Right ventricle myocardium superior (tissue), 1 donor: ENCODE data around the gene TRIM50. TPM values are rescaled to one million over a fixed set of nuclear protein-coding genes. Genes with fewer than 3 reads are reported as not detected.
"Not testable (repeated sequence)": the region's sequence is repeated elsewhere in the genome, so short reads cannot be mapped to it uniquely, and the experiment has no call there.

Experiments used
- ATAC-seq: fragments of 200-7000 bp; cut with Tn5 transposase; one replicate; pipeline ENCODE4 v1.9.1; 2020; ENCODE audit warnings: mild to moderate bottlenecking; ENCODE audit not compliant: poor library complexity
- DNase-seq: peaks from one replicate; pipeline ENCODE4 v3.0.0-alpha.2; 2020
- intact Hi-C: fragments of 100-400 bp; cut with DNase I; formaldehyde crosslinking; loops from one replicate; pipeline ENCODE4 v1.11.2; 2022
- total RNA-seq: library from RNA; stranded (reverse); fragmentation: NEBNext Ultra II Directional; extraction: Animal tissue kit (Norgen Biotek cat#: 25700); gene quantifications from one replicate; pipeline ENCODE4 v1.2.1, GENCODE V29; 2021
- donor health status: DM: no; HTN: yes; CAD: no; lungs with severe emphysema.

The TRIM50 gene
- total RNA-seq, 1 donor from 2014 or later: 0.51 TPM

- intact Hi-C loops, DNase-seq, ATAC-seq: not testable (repeated sequence)
Observed at GRCh38 chr7:73323434-73324080, 4.3 kb downstream of the TRIM50 start.

DNA sequence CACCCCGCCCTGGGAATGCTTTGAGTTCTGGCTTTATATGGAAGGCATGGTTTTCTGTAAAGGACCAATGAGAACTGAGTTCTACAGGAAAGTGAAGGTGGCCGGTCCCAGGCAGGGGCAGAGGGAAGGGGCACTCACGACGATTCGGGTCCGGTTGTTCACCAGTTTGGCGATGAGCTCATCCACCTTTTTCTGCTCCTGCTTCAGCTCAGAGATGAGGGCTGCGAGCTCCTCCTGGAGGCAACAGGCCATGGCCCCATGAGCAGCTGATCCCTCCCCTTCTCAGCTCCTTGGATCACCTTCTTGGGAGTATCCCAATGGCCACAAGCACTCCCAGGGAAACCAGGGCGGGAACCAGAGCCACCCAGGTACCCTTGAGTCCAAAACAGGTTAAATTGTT is 7.9 kb downstream of the TRIM50 start:
- ATAC-seq, DNase-seq, intact Hi-C loops: not testable (repeated sequence)

GRCh38 chr7:73319541-73319940 is 8.3 kb downstream of the TRIM50 start:
- DNase-seq, ATAC-seq, intact Hi-C loops: not testable (repeated sequence)

- DNase-seq, intact Hi-C loops, ATAC-seq: not testable (repeated sequence)
Observed at GRCh38 chr7:73318656-73319204, 9.2 kb downstream of the TRIM50 start.

GRCh38 chr7:73316521-73316920 is 11.4 kb downstream of the TRIM50 start:
- intact Hi-C loops: no loop called here
- DNase-seq (no peak), ATAC-seq (no peak)

DNA sequence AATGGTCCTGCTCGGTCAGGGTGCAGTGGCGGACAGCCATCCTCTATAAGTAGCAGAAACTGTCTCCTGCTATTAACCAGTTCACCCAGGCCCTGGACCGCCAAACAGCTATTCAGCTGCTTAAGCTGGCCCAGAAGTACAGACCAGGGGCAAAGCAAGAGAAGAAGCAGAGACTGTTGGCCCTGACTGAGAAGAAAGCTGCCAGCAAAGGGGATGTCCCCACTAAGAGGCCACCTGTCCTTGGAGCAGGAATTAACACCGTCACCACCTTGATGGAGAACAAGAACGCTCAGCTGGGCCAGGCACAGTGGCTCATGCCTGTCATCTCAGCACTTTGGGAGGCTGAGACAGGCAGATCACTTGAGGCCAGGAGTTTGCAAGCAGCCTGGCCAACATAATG is 13.6 kb downstream of the TRIM50 start:
- DNase-seq (no peak), ATAC-seq (no peak)
- intact Hi-C loops: no loop called here

GRCh38 chr7:73313521-73313906 is 14.4 kb downstream of the TRIM50 start:
- intact Hi-C loops: no loop called here
- no peak for DNase-seq
- no peak for ATAC-seq

DNA sequence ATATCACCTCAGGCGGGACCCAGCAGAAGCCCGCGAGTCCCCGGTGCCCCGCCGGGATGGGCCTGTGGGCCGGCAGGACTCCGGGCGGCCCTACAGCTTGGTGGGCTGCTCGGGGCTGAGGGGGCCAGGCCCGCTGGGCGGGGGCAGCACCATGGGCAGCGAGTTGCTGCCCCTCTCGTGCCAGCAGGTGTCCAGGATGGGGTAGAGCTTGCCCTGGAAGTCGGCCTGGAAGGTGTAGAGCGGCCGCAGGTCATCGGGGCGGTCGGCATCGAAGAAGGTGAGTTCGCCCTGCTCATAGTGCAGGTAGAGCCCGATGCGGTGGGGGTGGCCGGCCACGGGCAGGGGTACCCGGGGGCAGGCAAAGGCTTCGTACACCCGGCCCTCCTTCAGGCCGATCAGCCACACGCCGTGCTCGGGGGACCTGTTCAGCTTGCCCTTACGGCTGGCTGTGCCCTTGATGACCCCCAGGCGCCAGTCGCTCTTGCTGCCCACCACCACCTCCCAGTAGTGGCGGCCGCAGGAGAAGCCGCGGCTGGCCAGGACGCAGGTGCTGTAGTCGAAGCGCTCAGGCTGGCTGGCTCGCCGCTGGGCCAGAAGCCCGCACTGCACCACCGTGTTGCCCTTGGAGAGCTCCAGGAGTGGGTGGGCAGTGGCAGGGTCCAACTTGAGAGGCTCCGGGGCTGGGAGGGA is 14.9 kb downstream of the TRIM50 start:
- ATAC-seq (no peak), DNase-seq (no peak)
- intact Hi-C loops: no loop called here

DNA sequence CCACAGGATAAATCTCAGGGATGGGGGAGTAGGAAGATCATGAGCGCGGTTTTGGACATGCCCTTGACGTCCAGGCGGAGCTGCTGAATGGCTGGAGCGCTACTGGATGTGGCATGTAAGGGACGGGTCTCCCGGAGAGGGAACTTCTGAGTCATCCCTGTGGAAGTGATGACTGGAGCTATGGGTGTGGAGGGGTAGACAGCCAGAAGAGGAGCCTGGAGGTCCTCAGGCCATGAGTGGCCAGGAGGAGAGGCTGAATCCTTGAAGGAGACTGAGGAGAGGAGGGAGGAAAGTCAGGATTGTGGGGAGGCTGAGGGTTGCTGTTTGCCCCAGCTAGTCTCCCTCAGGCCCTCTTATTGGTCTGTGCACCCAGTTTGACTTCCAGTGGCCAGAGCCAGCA is 16.5 kb downstream of the TRIM50 start:
- ATAC-seq, intact Hi-C loops, DNase-seq: not testable (repeated sequence)

DNA sequence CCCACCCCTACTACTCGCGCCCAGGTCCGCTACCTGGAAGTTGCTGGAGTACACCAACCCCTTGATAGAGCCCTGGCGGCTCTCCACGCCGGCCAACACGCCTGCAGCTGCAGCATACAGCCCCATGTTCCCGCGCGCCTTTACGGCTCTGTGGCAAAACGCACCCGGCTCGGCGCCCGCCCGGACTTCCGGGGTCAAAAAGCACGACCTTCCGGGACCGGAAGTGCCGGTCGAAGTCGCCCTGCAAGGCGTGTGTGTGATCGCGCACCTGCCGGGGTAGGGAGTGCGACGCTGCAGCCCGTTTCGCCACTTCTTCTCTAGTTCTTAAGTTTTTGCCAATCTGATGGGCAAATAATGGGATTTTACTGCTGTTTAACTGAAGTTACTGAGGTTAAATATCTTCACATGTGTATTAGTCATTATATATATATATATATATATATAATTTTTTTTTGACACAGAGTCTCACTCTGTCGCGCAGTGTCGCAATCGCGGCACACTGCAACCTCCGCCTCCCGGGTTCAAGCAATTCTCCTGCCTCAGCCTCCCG is 19.1 kb downstream of the TRIM50 start, which contains the start of gene NSUN5:
Gene NSUN5 (minus strand): TSS at position 162 of the 550 bp plus-strand sequence. CDS start 36 bp downstream, at position 126.
- intact Hi-C loops: no loop called here
- peak; percentile 97 for ATAC-seq
- peak; percentile 94 for DNase-seq

DNA sequence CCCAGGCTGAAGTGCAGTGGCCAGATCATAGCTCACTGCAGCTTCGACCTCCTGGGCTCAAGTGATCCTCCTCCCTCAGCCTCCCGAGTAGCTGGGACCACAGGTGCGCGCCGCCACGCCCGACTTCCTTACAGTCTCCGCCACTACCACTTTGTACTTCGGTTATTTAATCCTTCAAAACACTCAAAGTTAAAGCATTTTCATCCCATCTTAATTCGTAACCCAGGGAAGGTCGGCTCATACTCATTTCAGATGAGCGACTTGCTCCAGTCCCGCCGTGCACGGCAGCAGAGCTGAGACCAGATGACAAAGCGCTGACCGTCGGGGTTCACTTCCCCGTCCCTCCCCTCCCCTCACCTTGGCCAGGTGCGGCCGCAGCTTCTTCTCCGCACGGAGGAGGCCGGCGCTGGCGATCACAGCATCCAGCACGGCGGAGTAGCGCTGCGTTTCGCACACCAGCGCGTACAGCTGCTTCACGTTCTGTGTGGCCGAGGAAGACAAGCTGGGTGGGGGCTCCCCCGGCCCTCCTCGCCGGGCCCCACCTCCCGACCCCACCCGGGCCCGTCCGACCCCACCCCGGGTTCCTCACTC is 19.7 kb downstream of the TRIM50 start:
- intact Hi-C loops: no loop called here
- no peak for DNase-seq
- peak; percentile 49 for ATAC-seq

GRCh38 chr7:73307436-73307835 is 20.4 kb downstream of the TRIM50 start:
- no peak for ATAC-seq
- intact Hi-C loops: no loop called here
- no peak for DNase-seq

- intact Hi-C loops, DNase-seq: not testable (repeated sequence)
Observed at GRCh38 chr7:73304612-73305387, 23.1 kb downstream of the TRIM50 start.

GRCh38 chr7:73304071-73304470 is 23.8 kb downstream of the TRIM50 start:
- intact Hi-C loops: no loop called here
- ATAC-seq: no peak

More at GRCh38 chr7:73304612-73305387, 23.1 kb downstream of the TRIM50 start:
- ATAC-seq: not testable (repeated sequence)

DNA sequence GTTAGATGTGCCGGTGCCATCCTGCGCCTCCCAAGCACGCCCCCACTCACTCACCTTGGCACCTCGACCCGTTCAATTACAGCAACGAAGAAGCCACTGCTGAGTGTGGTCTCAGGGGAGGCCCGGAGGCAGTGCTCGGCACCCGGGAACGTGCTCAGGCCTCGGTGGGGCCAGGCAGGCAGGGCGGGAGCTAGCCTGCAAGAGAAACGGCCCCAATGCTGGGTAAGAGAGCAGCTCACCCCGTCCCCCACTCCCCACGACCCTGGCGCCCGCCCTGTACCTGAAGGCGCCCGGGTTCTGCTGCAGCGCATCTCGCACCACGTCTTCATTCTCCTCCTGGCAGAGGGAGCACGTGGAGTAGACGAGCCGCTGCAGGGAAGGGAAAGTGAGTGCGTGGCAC is 24.3 kb downstream of the TRIM50 start:
- ATAC-seq (no peak), DNase-seq (no peak)
- intact Hi-C loops: no loop called here

More at GRCh38 chr7:73304071-73304470, 23.8 kb downstream of the TRIM50 start:
- DNase-seq: no peak

GRCh38 chr7:73302846-73303245 is 25.0 kb downstream of the TRIM50 start:
- intact Hi-C loops, DNase-seq, ATAC-seq: not testable (repeated sequence)

DNA sequence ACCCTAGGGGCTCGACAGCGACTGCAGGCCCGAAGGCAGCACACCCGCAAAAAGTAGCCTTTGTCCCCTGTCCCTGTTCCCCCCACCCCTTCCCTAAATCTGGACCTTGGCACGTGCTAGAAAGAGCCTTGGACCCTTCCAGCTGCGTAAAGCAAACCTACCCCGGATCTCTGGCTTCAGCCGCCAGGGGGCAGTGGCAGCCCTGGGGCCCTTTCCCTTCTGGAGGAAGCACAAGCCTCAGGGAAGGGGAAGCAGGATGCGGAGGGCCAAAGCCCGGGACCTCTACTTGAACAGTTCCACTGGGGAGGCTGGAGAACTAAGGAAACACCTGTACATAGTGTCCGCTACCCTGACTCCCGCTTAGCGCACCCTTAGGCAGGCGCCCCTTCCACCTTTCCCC is 26.8 kb downstream of the TRIM50 start:
- peak; percentile 40 for ATAC-seq
- DNase-seq: not testable (repeated sequence)

DNA sequence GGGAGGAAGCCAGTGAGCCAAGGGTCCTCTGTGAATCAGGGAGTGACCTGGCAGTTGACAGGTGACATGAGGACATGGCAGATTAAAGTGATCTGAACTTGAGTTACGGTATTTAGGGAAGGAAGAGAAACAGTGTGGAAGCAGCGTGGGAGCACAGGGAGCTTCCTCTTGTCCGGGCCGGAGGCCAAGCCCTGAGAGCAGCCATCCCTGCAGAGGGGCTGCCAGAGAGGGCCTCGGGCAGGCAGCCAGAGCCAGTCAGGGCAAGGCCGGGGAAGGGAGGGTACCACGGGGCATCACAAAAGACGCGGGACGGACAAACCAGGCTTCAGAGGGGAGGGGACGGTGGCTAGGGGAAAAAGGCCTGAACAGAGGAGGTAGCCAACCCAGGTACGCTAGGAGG is 28.1 kb downstream of the TRIM50 start:
- intact Hi-C loops, DNase-seq: not testable (repeated sequence)
- ATAC-seq: peak; percentile 68

More for the DNA sequence above, 26.8 kb downstream of the TRIM50 start:
- intact Hi-C loops: not testable (repeated sequence)
